GM20000 (cell line): Measurements from ENCODE around the gene SERPINA12.

Experiments
- DNase-seq: peaks from one replicate; pipeline ENCODE4 v3.0.0; 2012; ENCODE audit warnings: low spot score
- CTCF ChIP-seq: IDR thresholded peaks from 2 replicates; pipeline ENCODE4 v1.5.1; 2012; ENCODE audit warnings: mild to moderate bottlenecking, control low read depth; ENCODE audit errors: extremely low read depth, missing control alignments

The SERPINA12 gene

GRCh38 chr14:94505206-94505605 lies 4.1 kb downstream of the SERPINA12 start:
- TF ChIP-seq CTCF: no peak
- DNase-seq: no peak

DNA sequence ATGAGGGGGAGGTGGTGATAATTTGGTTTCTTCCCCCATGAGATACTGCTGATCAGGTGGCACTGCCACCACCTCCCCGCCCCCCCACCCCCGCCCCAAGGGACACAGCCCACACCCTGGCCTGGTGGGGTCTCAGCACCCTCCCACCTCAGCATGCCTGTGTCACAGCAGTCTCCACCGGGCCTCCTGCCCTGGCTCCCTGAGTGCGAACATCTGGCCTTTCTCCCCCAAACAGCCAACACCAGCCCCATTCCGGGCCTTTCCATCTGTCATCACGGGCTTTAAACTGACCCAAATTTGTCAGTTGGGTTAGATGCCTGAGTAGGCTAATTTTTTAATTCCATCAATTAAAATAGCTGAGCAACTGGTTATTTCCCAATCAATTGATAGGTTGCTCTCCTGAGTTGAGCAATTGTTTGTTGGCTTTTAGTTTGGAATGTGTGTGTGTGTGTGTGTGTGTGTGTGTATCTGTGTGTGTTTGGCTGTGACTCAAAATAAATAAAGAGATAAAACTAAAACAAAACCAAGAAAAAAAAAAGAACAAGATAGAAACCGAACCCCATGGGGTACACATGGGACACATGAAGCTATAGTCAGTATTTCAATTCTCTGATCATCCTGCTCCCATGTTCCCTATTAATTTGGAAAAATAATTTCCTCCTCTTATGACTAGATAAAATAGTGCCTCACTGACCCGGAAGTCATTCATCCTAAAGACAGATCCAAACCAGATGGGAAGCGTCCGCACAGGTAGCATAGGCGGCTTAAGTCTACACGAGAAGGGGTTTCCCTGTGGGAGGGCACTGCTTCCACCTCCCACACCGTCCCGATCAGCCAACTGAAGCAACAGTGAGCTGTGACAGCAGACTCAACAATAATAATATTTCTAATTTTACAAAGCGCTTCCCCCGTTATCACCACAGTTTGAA lies 7.4 kb downstream of the SERPINA12 start:
- DNase-seq: no peak
- TF ChIP-seq CTCF: no peak

GRCh38 chr14:94500264-94500663 lies 9.0 kb downstream of the SERPINA12 start:
- no peak for DNase-seq
- no peak for TF ChIP-seq CTCF

DNA sequence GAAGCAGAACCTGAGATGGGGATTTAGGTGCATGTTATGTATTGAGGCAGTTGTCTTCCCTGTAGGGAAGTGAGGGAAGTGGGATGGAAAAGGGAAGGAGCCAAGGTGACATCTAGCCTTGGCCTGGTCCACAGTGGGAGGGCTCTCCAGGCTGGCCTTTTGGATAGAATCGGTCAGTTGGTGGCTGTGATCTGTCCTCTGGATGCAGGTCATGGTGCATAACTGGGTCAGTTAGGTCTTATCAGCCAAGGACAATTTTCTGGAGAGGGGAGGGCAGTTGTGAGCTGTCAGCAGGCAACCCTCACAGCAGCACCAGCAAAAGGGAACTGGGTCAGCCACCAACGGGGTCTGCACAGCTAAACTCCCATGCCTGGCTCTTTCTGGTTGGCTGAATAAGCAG lies 9.6 kb downstream of the SERPINA12 start:
- DNase-seq: no peak
- TF ChIP-seq CTCF: no peak

GRCh38 chr14:94498215-94498614 lies 11.1 kb downstream of the SERPINA12 start:
- no peak for TF ChIP-seq CTCF
- no peak for DNase-seq

DNA sequence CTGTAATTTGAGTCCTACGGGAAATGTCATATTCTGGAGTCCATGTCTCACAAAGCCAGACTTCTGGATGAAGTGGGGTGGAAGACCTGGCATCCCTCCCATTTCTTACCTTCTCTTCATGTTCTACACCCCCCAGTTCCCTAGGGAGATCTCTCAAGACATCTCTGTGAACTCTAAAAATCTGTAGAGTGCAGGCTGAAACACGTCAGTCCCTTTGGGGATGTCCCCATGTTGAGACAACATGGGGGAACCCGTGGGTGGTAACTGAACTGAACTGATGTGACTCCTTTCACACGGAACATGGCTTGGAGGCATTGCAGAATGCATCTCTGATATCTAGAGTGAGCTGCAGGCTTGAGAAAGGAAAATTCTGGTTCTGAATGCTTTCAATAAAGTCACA lies 15.2 kb downstream of the SERPINA12 start:
- DNase-seq: peak; percentile 49
- no peak for TF ChIP-seq CTCF

DNA sequence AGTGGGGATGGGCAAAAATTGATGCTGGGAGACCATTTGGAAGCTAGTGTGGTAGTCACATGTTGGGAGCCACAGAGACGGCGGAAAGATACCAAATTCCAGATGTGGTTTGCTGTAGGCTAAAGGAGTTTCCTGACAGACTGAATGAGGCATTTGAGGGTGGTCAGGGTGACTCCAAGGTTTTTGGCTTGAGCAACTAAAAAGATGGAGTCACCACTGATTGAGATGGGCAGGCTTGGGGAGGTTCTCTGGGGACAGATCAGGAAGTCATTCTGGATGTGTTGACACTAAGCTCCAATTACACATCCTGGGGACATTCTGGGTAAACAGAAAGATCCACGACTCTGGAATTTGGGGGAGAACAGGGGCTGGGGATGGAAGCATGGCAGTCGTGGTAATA lies 17.8 kb downstream of the SERPINA12 start:
- no peak for TF ChIP-seq CTCF
- DNase-seq: no peak
